ENCODE data around the gene DNTT.

DNTT gene

GRCh38 chr10:96387161-96387560 lies 82.9 kb downstream of the DNTT start:
- DNase-seq, result no peak

- DNase-seq, result no peak
Observed at GRCh38 chr10:96387601-96388000, 83.4 kb downstream of the DNTT start.
